WI38 (cell line): Measurements from ENCODE around the gene MPDZ.

Experiments used
- H3K4me3 ChIP-seq: 2 replicates; pipeline ENCODE4 v1.5.1; 2011; ENCODE audit warnings: low read depth, mild to moderate bottlenecking, control low read depth, low read length
- TF ChIP-seq, protein P1 (sequence below): IDR thresholded peaks from 2 replicates; pipeline ENCODE4 v1.5.1; 2012; ENCODE audit warnings: low read depth, mild to moderate bottlenecking, control low read depth, low read length

The MPDZ gene

GRCh38 chr9:13125261-13125660 lies 154.2 kb downstream of the MPDZ start:
- H3K4me3 ChIP-seq = no peak overlapping the region
- TF ChIP-seq, protein P1, sequence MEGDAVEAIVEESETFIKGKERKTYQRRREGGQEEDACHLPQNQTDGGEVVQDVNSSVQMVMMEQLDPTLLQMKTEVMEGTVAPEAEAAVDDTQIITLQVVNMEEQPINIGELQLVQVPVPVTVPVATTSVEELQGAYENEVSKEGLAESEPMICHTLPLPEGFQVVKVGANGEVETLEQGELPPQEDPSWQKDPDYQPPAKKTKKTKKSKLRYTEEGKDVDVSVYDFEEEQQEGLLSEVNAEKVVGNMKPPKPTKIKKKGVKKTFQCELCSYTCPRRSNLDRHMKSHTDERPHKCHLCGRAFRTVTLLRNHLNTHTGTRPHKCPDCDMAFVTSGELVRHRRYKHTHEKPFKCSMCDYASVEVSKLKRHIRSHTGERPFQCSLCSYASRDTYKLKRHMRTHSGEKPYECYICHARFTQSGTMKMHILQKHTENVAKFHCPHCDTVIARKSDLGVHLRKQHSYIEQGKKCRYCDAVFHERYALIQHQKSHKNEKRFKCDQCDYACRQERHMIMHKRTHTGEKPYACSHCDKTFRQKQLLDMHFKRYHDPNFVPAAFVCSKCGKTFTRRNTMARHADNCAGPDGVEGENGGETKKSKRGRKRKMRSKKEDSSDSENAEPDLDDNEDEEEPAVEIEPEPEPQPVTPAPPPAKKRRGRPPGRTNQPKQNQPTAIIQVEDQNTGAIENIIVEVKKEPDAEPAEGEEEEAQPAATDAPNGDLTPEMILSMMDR = no peak

DNA sequence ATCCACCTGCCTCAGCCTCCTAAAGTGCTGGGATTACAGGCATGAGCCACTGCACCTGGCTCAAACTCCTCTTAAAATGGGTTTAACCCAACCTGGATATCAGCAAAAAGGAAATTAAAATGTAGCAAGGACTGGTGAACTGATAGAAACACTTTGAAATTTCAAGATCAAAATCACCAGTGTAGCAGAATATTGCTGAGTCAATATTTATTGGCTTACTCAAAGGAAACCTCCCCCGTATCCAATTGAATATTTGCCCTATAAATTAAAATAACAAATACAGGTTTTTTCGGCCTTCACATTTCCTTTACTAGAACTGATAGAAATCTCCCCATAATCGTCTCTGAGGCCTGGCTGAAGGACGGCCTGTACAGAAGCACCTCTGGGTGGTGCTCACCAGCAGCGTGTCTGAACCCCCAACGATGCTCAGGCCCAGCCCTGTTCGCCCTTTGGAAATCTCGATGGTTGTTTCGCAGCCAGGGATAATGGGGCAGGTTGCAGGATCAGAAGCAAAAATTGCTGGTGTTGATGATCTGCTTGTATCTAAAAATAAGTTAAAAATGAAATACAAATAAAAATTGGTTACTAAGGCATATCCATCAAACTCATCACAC lies 156.6 kb downstream of the MPDZ start:
- no peak overlapping the region for H3K4me3 ChIP-seq
- TF ChIP-seq, protein P1 = no peak

DNA sequence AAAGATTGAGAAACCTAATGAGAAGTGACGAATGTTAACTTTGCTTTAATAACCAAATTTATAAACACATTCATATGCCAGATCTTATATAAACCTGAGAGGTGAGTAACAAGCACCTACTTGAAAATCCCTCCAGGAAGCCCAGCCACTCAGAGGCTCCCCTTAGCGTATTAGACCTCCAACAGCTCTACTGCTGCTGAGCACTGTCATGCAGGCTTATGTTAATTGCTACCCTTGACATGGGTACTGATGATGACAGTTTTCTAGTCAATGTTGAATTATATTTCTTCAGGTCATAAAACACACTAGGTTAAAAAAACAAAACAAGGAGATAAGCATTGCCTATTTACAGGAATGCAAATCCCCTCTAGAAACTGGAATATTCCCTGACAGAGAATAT lies 161.2 kb downstream of the MPDZ start:
- no peak overlapping the region for H3K4me3 ChIP-seq
- TF ChIP-seq, protein P1 = no peak

- TF ChIP-seq, protein P1 = no peak
- H3K4me3 ChIP-seq = no peak overlapping the region
Measured at GRCh38 chr9:13116292-13116691, 163.2 kb downstream of the MPDZ start.

GRCh38 chr9:13113751-13114150 lies 165.7 kb downstream of the MPDZ start:
- TF ChIP-seq, protein P1 = no peak
- no peak overlapping the region for H3K4me3 ChIP-seq

GRCh38 chr9:13113216-13113615 lies 166.3 kb downstream of the MPDZ start:
- TF ChIP-seq, protein P1 = no peak
- no peak overlapping the region for H3K4me3 ChIP-seq

DNA sequence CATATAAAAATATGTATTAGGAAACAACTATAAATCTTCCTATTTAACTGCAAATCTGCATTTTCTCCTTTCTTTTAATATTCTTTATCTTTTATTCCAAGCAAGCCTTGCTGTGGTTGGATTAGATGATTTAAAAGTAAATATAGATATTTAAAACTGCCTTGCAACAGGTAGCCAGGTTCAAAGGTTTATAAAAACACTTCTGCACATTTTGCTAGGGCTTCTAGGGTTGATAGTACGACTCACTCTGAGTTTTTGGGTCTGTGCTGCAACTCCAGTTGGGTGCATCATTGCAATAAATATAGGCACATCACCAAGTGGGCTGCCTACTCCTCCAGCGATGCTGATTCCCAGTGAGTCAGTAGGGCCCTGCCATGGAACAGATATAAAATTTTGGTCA lies 167.7 kb downstream of the MPDZ start:
- no peak overlapping the region for H3K4me3 ChIP-seq
- TF ChIP-seq, protein P1 = no peak
